A549 treated with AZD9567 at 1 μM for 4 hours (cell line): ENCODE data around the gene PPA2. TPM values are rescaled to one million over a fixed set of nuclear protein-coding genes. Genes with fewer than 3 reads are reported as not detected.

ENCODE experiments used
- total RNA-seq: library from RNA; stranded (reverse); fragments of 200-300 nt; extraction: Qiagen RNA extraction; gene quantifications from 5 replicates; pipeline ENCODE4 v1.2.3, GENCODE V29; 2022; ENCODE audit not compliant: insufficient read depth

PPA2 gene
- total RNA-seq, result 77.4 to 81.7 TPM (median 79.7 TPM) in 5 replicates

GRCh38 chr4:105473324-105474098 lies at the start of gene PPA2:
Gene PPA2, minus strand, starts transcription at chr4:105474062. Its CDS starts 12 bp downstream, at chr4:105474050.

Other genes starting within 250 kb of the PPA2 start
- not detected in 5 replicates for gene ARHGEF38, start 78.6 kb upstream of the PPA2 start, total RNA-seq
- 16.2 to 26.0 TPM (median 16.4 TPM) in 5 replicates for gene INTS12, start 234.6 kb upstream of the PPA2 start, total RNA-seq
- 5.2 to 6.4 TPM (median 6.3 TPM) in 5 replicates for gene GSTCD, start 234.7 kb upstream of the PPA2 start, total RNA-seq